KOPT-K1 (cell line): ENCODE data around the gene TLR1.
"Not testable (repeated sequence)": the region's sequence is repeated elsewhere in the genome, so short reads cannot be mapped to it uniquely, and the experiment has no call there.

Experiments used
- H3K27ac ChIP-seq: fragments of 200-600 bp; sonication (generic); 2 replicates; pipeline ENCODE4 v1.5.1; 2016; ENCODE audit warnings: antibody characterized with exemption, mild to moderate bottlenecking, low read depth, low read length; ENCODE audit not compliant: poor library complexity, severe bottlenecking
- H3K36me3 ChIP-seq: fragments of 200-600 bp; sonication (generic); 2 replicates; pipeline ENCODE4 v1.5.1; 2017; ENCODE audit warnings: antibody characterized with exemption, mild to moderate bottlenecking, low read length, moderate library complexity; ENCODE audit not compliant: insufficient read depth
- H3K9me3 ChIP-seq: fragments of 200-600 bp; sonication (generic); 2 replicates; pipeline ENCODE4 v1.5.1; 2017; ENCODE audit warnings: antibody characterized with exemption, low read length, mild to moderate bottlenecking; ENCODE audit not compliant: insufficient read depth, poor library complexity, severe bottlenecking

Gene TLR1

GRCh38 chr4:38818441-38818976, 13.9 kb upstream of the TLR1 start:
- peaks cover 8% of the 10 kb centered on the region for H3K9me3 ChIP-seq
- no peak overlapping the region for H3K27ac ChIP-seq
- no peaks in the 10 kb centered on the region for H3K36me3 ChIP-seq

- H3K27ac ChIP-seq: no peak overlapping the region
- H3K36me3 ChIP-seq: no peaks in the 10 kb centered on the region
- H3K9me3 ChIP-seq: no peaks in the 10 kb centered on the region
Measured at GRCh38 chr4:38815885-38816782, 11.5 kb upstream of the TLR1 start.

- H3K27ac ChIP-seq: no peak overlapping the region
- H3K9me3 ChIP-seq: no peaks in the 10 kb centered on the region
- no peaks in the 10 kb centered on the region for H3K36me3 ChIP-seq
Measured at GRCh38 chr4:38814386-38814785, 9.8 kb upstream of the TLR1 start.

- no peaks in the 10 kb centered on the region for H3K36me3 ChIP-seq
Measured at GRCh38 chr4:38811297-38811696, 6.7 kb upstream of the TLR1 start.

GRCh38 chr4:38807462-38807861, 2.9 kb upstream of the TLR1 start:
- H3K36me3 ChIP-seq, H3K27ac ChIP-seq: not testable (repeated sequence)
- H3K9me3 ChIP-seq: peaks cover 12% of the 10 kb centered on the region

More at GRCh38 chr4:38811297-38811696, 6.7 kb upstream of the TLR1 start:
- H3K9me3 ChIP-seq: no peaks in the 10 kb centered on the region
- H3K27ac ChIP-seq: no peak overlapping the region

- not testable (repeated sequence) for H3K36me3 ChIP-seq, H3K27ac ChIP-seq
- H3K9me3 ChIP-seq: peaks cover 23% of the 10 kb centered on the region
Measured at GRCh38 chr4:38806251-38806650, 1.7 kb upstream of the TLR1 start.

GRCh38 chr4:38805530-38806145, 1.0 kb upstream of the TLR1 start:
- Histone ChIP-seq H3K27ac (no peak overlapping the region), H3K36me3 (no peaks in the 10 kb centered on the region)

GRCh38 chr4:38803833-38804653, 548 bp downstream of the TLR1 start:
- Histone ChIP-seq H3K27ac (no peak overlapping the region), H3K9me3 (peaks cover 24% of the 10 kb centered on the region), H3K36me3 (no peaks in the 10 kb centered on the region)

More at GRCh38 chr4:38805530-38806145, 1.0 kb upstream of the TLR1 start:
- H3K9me3 ChIP-seq: peaks cover 24% of the 10 kb centered on the region

GRCh38 chr4:38802561-38803355, 1.8 kb downstream of the TLR1 start:
- no peak overlapping the region for H3K27ac ChIP-seq
- peaks cover 24% of the 10 kb centered on the region for H3K9me3 ChIP-seq
- H3K36me3 ChIP-seq: no peaks in the 10 kb centered on the region

- Histone ChIP-seq H3K9me3 (peaks cover 24% of the 10 kb centered on the region), H3K36me3 (no peaks in the 10 kb centered on the region), H3K27ac (no peak overlapping the region)
Measured at GRCh38 chr4:38800961-38801450, 3.6 kb downstream of the TLR1 start.

- Histone ChIP-seq H3K9me3 (peaks cover 24% of the 10 kb centered on the region), H3K36me3 (no peaks in the 10 kb centered on the region), H3K27ac (no peak overlapping the region)
Measured at GRCh38 chr4:38800366-38800765, 4.2 kb downstream of the TLR1 start.

- Histone ChIP-seq H3K36me3 (no peaks in the 10 kb centered on the region), H3K27ac (no peak overlapping the region), H3K9me3 (no peaks in the 10 kb centered on the region)
Measured at GRCh38 chr4:38795087-38795486, 9.5 kb downstream of the TLR1 start.

GRCh38 chr4:38794051-38794450, 10.5 kb downstream of the TLR1 start:
- Histone ChIP-seq H3K9me3 (no peaks in the 10 kb centered on the region), H3K36me3 (no peaks in the 10 kb centered on the region)

GRCh38 chr4:38791010-38791409, 13.6 kb downstream of the TLR1 start:
- H3K9me3 ChIP-seq: no peaks in the 10 kb centered on the region
- H3K36me3 ChIP-seq: no peaks in the 10 kb centered on the region
- no peak overlapping the region for H3K27ac ChIP-seq

More at GRCh38 chr4:38794051-38794450, 10.5 kb downstream of the TLR1 start:
- no peak overlapping the region for H3K27ac ChIP-seq
